Thyroid gland (tissue), 4 donors: ENCODE measurements around the gene FBXO27.

Experiments used
- POLR2A ChIP-seq, 2 donors: fragments of 450-650 bp; IDR thresholded peaks; one replicate each; pipeline ENCODE4 v1.6.1; 2017; ENCODE audit warnings: antibody characterized with exemption in 2 of 2, mild to moderate bottlenecking in 2 of 2, moderate library complexity in 1 of 2
- TF ChIP-seq, protein P1 (sequence below), 6 experiments: fragments of 200-600 bp in 3 of 6; fragments of 450-650 bp in 3 of 6; sonication (generic) in 3 of 6; IDR thresholded peaks; one replicate each; pipeline ENCODE4 v1.5.1; 2016 to 2019; ENCODE audit warnings: antibody characterized with exemption in 6 of 6, mild to moderate bottlenecking in 2 of 6, inconsistent platforms in 1 of 6, moderate library complexity in 1 of 6

DNA sequence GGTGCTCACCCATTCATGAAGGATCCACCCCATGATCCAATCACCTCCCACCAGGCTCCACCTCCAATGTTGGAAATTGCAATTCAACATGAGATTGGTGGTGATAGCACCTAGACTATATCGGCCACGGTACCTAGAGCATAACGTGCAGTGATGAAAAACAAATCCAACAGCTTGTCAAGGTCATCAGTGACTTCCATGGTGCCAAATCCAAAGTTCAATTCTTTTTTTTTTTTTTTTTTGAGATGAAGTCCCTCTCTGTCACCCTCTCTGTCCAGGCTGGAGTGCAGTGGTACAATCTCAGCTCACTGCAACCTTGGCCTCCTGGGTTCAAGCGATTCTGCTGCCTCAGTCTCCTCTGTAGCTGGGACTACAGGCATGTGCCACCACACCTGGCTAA, 34.8 kb upstream of the FBXO27 start:
- TF ChIP-seq, protein P1, sequence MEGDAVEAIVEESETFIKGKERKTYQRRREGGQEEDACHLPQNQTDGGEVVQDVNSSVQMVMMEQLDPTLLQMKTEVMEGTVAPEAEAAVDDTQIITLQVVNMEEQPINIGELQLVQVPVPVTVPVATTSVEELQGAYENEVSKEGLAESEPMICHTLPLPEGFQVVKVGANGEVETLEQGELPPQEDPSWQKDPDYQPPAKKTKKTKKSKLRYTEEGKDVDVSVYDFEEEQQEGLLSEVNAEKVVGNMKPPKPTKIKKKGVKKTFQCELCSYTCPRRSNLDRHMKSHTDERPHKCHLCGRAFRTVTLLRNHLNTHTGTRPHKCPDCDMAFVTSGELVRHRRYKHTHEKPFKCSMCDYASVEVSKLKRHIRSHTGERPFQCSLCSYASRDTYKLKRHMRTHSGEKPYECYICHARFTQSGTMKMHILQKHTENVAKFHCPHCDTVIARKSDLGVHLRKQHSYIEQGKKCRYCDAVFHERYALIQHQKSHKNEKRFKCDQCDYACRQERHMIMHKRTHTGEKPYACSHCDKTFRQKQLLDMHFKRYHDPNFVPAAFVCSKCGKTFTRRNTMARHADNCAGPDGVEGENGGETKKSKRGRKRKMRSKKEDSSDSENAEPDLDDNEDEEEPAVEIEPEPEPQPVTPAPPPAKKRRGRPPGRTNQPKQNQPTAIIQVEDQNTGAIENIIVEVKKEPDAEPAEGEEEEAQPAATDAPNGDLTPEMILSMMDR (IDR thresholded peaks at IDR 0.05) = no peak
- TF ChIP-seq POLR2A (IDR thresholded peaks at IDR 0.05) = no peak
